HepG2 (cell line): ENCODE results near the gene IKZF3. TPM values are rescaled to one million over a fixed set of nuclear protein-coding genes. Genes with fewer than 3 reads are reported as not detected.

Source experiments
- ATAC-seq: fragments of 200-7000 bp; cut with Tn5 transposase; 3 replicates; pipeline ENCODE4 v1.9.1; 2020; ENCODE audit warnings: mild to moderate bottlenecking, moderate library complexity
- BruUV-seq: library from RNA; stranded (reverse); fragments of 400-500 nt; replicated peaks from 2 replicates; lab custom pipeline; 2021; lab: Mats Ljungman, UMichigan
- CTCF ChIA-PET: fragments of 300-600 bp; formaldehyde crosslinking; extraction: SDS; loops from one replicate; lab custom pipeline; 2021; ENCODE audit warnings: low total read pairs, inconsistent platforms, low intra/inter-chr PET ratio; lab: Yijun Ruan, JAX
- POLR2A ChIA-PET: fragments of 350-600 bp; sonication (Branson Sonifier 250); formaldehyde crosslinking; loops from one replicate; lab custom pipeline; 2020; ENCODE audit warnings: antibody characterized with exemption, inconsistent platforms; lab: Yijun Ruan, JAX
- DNase-seq: peaks from one replicate; pipeline ENCODE4 v3.0.0-alpha.2; 2015; ENCODE audit warnings: low spot score
- FAIRE-seq: peaks from 3 replicates; lab custom pipeline; 2011; peaks lifted over from hg19 to GRCh38; lab: Jason Lieb, UNC
- H2AFZ ChIP-seq: one replicate; pipeline ENCODE4 v1.6.1; 2011; ENCODE audit warnings: low read length, inconsistent platforms
- H3K27ac ChIP-seq: fragments of 300-600 bp; 3 replicates; pipeline ENCODE4 v1.8.0; 2011; ENCODE audit warnings: mixed run types, mild to moderate bottlenecking, mixed read lengths, low read length, inconsistent platforms; ENCODE audit not compliant: insufficient read depth; ENCODE audit errors: extremely low read length
- H3K27me3 ChIP-seq, 2 experiments: fragments of 200-600 bp in 1 of 2; 2 replicates in 1 of 2; 3 replicates in 1 of 2; pipeline versions ENCODE4 v1.6.0 to v1.8.0; 2011; ENCODE audit warnings: low read length in 2 of 2, mild to moderate bottlenecking in 2 of 2, moderate library complexity in 2 of 2, inconsistent platforms in 1 of 2; ENCODE audit not compliant: insufficient read depth in 2 of 2, control insufficient read depth in 1 of 2
- H3K36me3 ChIP-seq, 2 experiments: fragments of 200-600 bp in 1 of 2; replicated peaks in 1 of 2; 2 replicates in 1 of 2; 3 replicates in 1 of 2; pipeline versions ENCODE4 v1.5.1 to v1.8.0; 2011; ENCODE audit warnings: low read length in 2 of 2, inconsistent platforms in 1 of 2; ENCODE audit not compliant: insufficient read depth in 2 of 2, control insufficient read depth in 1 of 2
- H3K4me1 ChIP-seq: 2 replicates; pipeline ENCODE4 v1.5.1; 2012; ENCODE audit warnings: low read length, inconsistent platforms; ENCODE audit not compliant: insufficient read depth
- H3K4me2 ChIP-seq: 2 replicates; pipeline ENCODE4 v1.6.0; 2011; ENCODE audit warnings: low read depth, low read length, inconsistent platforms
- H3K4me3 ChIP-seq, 3 experiments: fragments of 200-600 bp in 1 of 3; sonication (generic), shearing (Covaris generic) in 1 of 3; replicated peaks in 1 of 3; 2 replicates each; pipeline ENCODE4 v1.5.1; 2011 to 2016; ENCODE audit warnings: low read length in 3 of 3, inconsistent platforms in 2 of 3, low read depth in 2 of 3, mild to moderate bottlenecking in 2 of 3, control low read depth in 1 of 3, mixed read lengths in 1 of 3; ENCODE audit not compliant: insufficient read depth in 1 of 3
- H3K79me2 ChIP-seq: one replicate; pipeline ENCODE4 v1.6.1; 2011; ENCODE audit warnings: low read length, inconsistent platforms; ENCODE audit not compliant: insufficient read depth
- H3K9ac ChIP-seq: 2 replicates; pipeline ENCODE4 v1.6.0; 2011; ENCODE audit warnings: mild to moderate bottlenecking, low read depth, low read length, inconsistent platforms; ENCODE audit not compliant: insufficient read depth
- H3K9me3 ChIP-seq: 2 replicates; pipeline ENCODE4 v1.5.1; 2012; ENCODE audit warnings: mild to moderate bottlenecking, low read length
- H4K20me1 ChIP-seq: 2 replicates; pipeline ENCODE4 v1.6.0; 2011; ENCODE audit warnings: inconsistent platforms, mild to moderate bottlenecking, low read length, moderate library complexity; ENCODE audit not compliant: insufficient read depth
- CHD4 ChIP-seq: fragments of 200-600 bp; sonication (generic); IDR thresholded peaks from 2 replicates; pipeline ENCODE4 v1.7.0; 2017; ENCODE audit warnings: mild to moderate bottlenecking, low read length, borderline replicate concordance
- DMAP1 ChIP-seq: IDR thresholded peaks from 2 replicates; pipeline ENCODE4 v1.6.1; 2016
- KAT7 ChIP-seq: IDR thresholded peaks from 2 replicates; pipeline ENCODE4 v1.6.1; 2018; ENCODE audit warnings: borderline replicate concordance, missing compliant biosample characterization
- KDM2A ChIP-seq: sonication (generic); formaldehyde crosslinking; IDR thresholded peaks from 2 replicates; pipeline ENCODE4 v1.4.0; 2020; ENCODE audit warnings: low read depth, missing genetic modification reagents, borderline replicate concordance
- MATR3 ChIP-seq: sonication (generic); formaldehyde crosslinking; IDR thresholded peaks from 2 replicates; pipeline ENCODE4 v1.4.0; 2020; ENCODE audit warnings: missing genetic modification reagents
- MEIS1 ChIP-seq: sonication (generic); formaldehyde crosslinking; IDR thresholded peaks from 2 replicates; pipeline ENCODE4 v1.9.0; 2021; ENCODE audit warnings: mild to moderate bottlenecking, missing genetic modification reagents, moderate library complexity, borderline replicate concordance
- NBN ChIP-seq: fragments of 450-650 bp; conservative IDR thresholded peaks from 2 replicates; pipeline ENCODE4 v1.6.1; 2017
- RFX5 ChIP-seq: IDR thresholded peaks from 2 replicates; pipeline ENCODE4 v1.6.1; 2011; ENCODE audit warnings: low read depth, low read length, improper control_type of control experiment
- STAT6 ChIP-seq: sonication (generic); formaldehyde crosslinking; IDR thresholded peaks from 2 replicates; pipeline ENCODE4 v1.4.0; 2020; ENCODE audit warnings: missing genetic modification reagents, mild to moderate bottlenecking, borderline replicate concordance
- ZNF12 ChIP-seq: sonication (generic); formaldehyde crosslinking; IDR thresholded peaks from 2 replicates; pipeline ENCODE4 v1.5.0; 2020; ENCODE audit warnings: missing genetic modification reagents
- ZNF24 ChIP-seq: fragments of 450-650 bp; IDR thresholded peaks from 2 replicates; pipeline ENCODE4 v1.6.1; 2017; ENCODE audit warnings: antibody characterized with exemption, mild to moderate bottlenecking
- ZNF367 ChIP-seq: sonication (generic); formaldehyde crosslinking; IDR thresholded peaks from 2 replicates; pipeline ENCODE4 v1.4.0; 2020; ENCODE audit warnings: missing genetic modification reagents, borderline replicate concordance
- ZNF616 ChIP-seq: sonication (generic); formaldehyde crosslinking; IDR thresholded peaks from 2 replicates; pipeline ENCODE4 v1.5.0; 2020; ENCODE audit warnings: low read depth, mild to moderate bottlenecking, missing genetic modification reagents
- WGBS: methylation state at CpG from one replicate; pipeline ENCODE4 v1.1.6; 2017; ENCODE audit warnings: low lambda C conversion rate; 5-methylcytosine and 5-hydroxymethylcytosine counted together
- in situ Hi-C: cut with HindIII; loops from 2 replicates; pipeline ENCODE4 v1.10.0; 2017; ENCODE audit warnings: low pct_unique_long_range_greater_than_20kb; ENCODE audit not compliant: extremely low pct_ligation_motif_present
- intact Hi-C: fragments of 100-400 bp; cut with micrococcal nuclease; formaldehyde crosslinking; loops from one replicate; pipeline ENCODE4 v1.10.0; 2022; ENCODE audit not compliant: unreplicated experiment
- polyA plus RNA-seq, 8 experiments: library from polyadenylated mRNA; depleted of rRNA in 3 of 8; stranded (reverse) in 7 of 8; unstranded in 1 of 8; fragments of >200 nt; fragmentation: Illumina TruSeq in 4 of 8; extraction: Trizol in 4 of 8; gene quantifications; 2 replicates each; pipeline versions ENCODE4 v1.2.1 to v1.2.3, GENCODE V29; 2011 to 2016; ENCODE audit warnings: low read depth in 4 of 8, missing spikeins in 1 of 8, mixed read lengths in 1 of 8; ENCODE audit not compliant: insufficient read depth in 1 of 8
- total RNA-seq, 5 experiments: library from RNA; depleted of rRNA; stranded (reverse); fragments of >200 nt; fragmentation: Illumina TruSeq; extraction: Trizol; gene quantifications; 2 replicates each; pipeline ENCODE4 v1.2.3, GENCODE V29; 2016; ENCODE audit warnings: low read depth in 1 of 5
- TF ChIP-seq, protein P1 (sequence below): sonication (generic); formaldehyde crosslinking; IDR thresholded peaks from 2 replicates; pipeline ENCODE4 v1.4.0; 2020; ENCODE audit warnings: missing genetic modification reagents, borderline replicate concordance
- TF ChIP-seq, protein P2 (sequence below): sonication (generic); formaldehyde crosslinking; IDR thresholded peaks from 2 replicates; pipeline ENCODE4 v1.8.0; 2022; ENCODE audit warnings: missing genetic modification reagents, mild to moderate bottlenecking, moderate library complexity, borderline replicate concordance

Gene IKZF3
- total and polyA plus RNA-seq, 2 of the 13 experiments (the other 11 are each of a cell fraction or from before 2014, with no cell fraction given) = not detected

DNA sequence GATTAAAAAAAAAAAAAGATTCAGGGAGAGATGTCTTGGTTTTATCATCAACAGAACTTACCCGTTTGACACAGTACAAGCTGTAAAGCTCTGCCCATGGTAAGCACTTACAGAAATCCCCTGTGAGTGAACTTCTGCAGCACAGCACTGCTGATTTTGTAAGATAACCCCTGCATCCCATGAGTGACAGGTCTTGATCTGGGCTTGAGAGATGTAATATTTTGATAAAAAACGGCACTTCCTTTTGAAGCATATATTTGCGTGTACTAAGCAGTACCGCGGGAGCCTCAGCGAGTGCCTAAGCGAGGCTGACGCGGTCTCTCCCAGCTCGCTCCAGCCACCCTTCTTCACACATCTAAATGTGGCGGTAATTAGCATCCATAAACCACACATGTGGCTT lies 50.5 kb downstream of the IKZF3 start:
- H3K27me3 ChIP-seq = peaks cover 0 to 25% of the 10 kb centered on the region in 2 experiments; a peak in 3 of 5 replicates
- no peaks in the 10 kb centered on the region for H3K4me1 ChIP-seq
- no TSS peak for BruUV-seq
- DNase-seq (no peak), ATAC-seq (no peak), FAIRE-seq (no peak)
- no peak overlapping the region for H3K9ac ChIP-seq
- no peaks in the 10 kb centered on the region for H3K79me2 ChIP-seq
- intact Hi-C loops (no loop called here), in situ Hi-C loops (no loop called here)
- H2AFZ ChIP-seq = no peak overlapping the region
- H3K27ac ChIP-seq = no peak overlapping the region
- ChIA-PET POLR2A (no interaction called here), CTCF (no interaction called here)
- H3K36me3 ChIP-seq = no peaks in the 10 kb centered on the region
- H3K4me2 ChIP-seq = no peak overlapping the region
- TF ChIP-seq ZNF24 (no peak), ZNF616 (no peak), DMAP1 (no peak), STAT6 (CRISPR knock-in tag) (no peak), MEIS1 (CRISPR knock-in tag) (no peak), CHD4 (no peak), RFX5 (no peak), ZNF12 (no peak), KDM2A (no peak), NBN (no peak), ZNF367 (CRISPR knock-in tag) (no peak), KAT7 (CRISPR knock-in tag) (no peak), MATR3 (CRISPR knock-in tag) (no peak)
- TF ChIP-seq, protein P1, sequence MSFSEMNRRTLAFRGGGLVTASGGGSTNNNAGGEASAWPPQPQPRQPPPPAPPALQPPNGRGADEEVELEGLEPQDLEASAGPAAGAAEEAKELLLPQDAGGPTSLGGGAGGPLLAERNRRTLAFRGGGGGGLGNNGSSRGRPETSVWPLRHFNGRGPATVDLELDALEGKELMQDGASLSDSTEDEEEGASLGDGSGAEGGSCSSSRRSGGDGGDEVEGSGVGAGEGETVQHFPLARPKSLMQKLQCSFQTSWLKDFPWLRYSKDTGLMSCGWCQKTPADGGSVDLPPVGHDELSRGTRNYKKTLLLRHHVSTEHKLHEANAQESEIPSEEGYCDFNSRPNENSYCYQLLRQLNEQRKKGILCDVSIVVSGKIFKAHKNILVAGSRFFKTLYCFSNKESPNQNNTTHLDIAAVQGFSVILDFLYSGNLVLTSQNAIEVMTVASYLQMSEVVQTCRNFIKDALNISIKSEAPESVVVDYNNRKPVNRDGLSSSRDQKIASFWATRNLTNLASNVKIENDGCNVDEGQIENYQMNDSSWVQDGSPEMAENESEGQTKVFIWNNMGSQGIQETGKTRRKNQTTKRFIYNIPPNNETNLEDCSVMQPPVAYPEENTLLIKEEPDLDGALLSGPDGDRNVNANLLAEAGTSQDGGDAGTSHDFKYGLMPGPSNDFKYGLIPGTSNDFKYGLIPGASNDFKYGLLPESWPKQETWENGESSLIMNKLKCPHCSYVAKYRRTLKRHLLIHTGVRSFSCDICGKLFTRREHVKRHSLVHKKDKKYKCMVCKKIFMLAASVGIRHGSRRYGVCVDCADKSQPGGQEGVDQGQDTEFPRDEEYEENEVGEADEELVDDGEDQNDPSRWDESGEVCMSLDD = no peak
- TF ChIP-seq, protein P2, sequence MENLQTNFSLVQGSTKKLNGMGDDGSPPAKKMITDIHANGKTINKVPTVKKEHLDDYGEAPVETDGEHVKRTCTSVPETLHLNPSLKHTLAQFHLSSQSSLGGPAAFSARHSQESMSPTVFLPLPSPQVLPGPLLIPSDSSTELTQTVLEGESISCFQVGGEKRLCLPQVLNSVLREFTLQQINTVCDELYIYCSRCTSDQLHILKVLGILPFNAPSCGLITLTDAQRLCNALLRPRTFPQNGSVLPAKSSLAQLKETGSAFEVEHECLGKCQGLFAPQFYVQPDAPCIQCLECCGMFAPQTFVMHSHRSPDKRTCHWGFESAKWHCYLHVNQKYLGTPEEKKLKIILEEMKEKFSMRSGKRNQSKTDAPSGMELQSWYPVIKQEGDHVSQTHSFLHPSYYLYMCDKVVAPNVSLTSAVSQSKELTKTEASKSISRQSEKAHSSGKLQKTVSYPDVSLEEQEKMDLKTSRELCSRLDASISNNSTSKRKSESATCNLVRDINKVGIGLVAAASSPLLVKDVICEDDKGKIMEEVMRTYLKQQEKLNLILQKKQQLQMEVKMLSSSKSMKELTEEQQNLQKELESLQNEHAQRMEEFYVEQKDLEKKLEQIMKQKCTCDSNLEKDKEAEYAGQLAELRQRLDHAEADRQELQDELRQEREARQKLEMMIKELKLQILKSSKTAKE = no peak
- H3K4me3 ChIP-seq = no peak overlapping the region
- H4K20me1 ChIP-seq = no peaks in the 10 kb centered on the region
- no peaks in the 10 kb centered on the region for H3K9me3 ChIP-seq
- 59% methylated on average over 11 of the region's 11 CpGs for WGBS
